GM23338 (cell line): ENCODE measurements around the gene RNF181.

Source experiments
- CREB1 ChIP-seq: fragments of 250-450 bp; sonication (Bioruptor Pico); IDR thresholded peaks from 2 replicates; pipeline ENCODE4 v1.5.0; 2020; ENCODE audit warnings: low read depth, mild to moderate bottlenecking, moderate library complexity
- CTCF ChIP-seq, 2 experiments: fragments of 200-600 bp in 1 of 2; sonication (generic) in 1 of 2; conservative IDR thresholded peaks; 2 replicates each; pipeline versions ENCODE4 v1.5.1 to v1.6.1; 2016 to 2017; ENCODE audit warnings: antibody characterized with exemption in 2 of 2, low read depth in 2 of 2, mild to moderate bottlenecking in 2 of 2, moderate library complexity in 1 of 2
- ETS1 ChIP-seq: IDR thresholded peaks from 2 replicates; pipeline ENCODE4 v1.6.1; 2016; ENCODE audit warnings: antibody characterized with exemption
- EZH2 ChIP-seq: fragments of 200-600 bp; sonication (generic); IDR thresholded peaks from one replicate; pipeline ENCODE4 v1.8.0; 2017; ENCODE audit warnings: antibody characterized with exemption, mild to moderate bottlenecking, low read depth; ENCODE audit not compliant: unreplicated experiment
- EZH2phosphoT487 ChIP-seq: fragments of 200-600 bp; sonication (generic); IDR thresholded peaks from one replicate; pipeline ENCODE4 v1.8.1; 2018; ENCODE audit warnings: antibody characterized with exemption; ENCODE audit not compliant: unreplicated experiment
- JUNB ChIP-seq: IDR thresholded peaks from one replicate; pipeline ENCODE4 v1.6.1; 2016; ENCODE audit warnings: antibody characterized with exemption; ENCODE audit not compliant: unreplicated experiment
- NANOG ChIP-seq: IDR thresholded peaks from 2 replicates; pipeline ENCODE4 v1.6.1; 2016; ENCODE audit warnings: antibody characterized with exemption, borderline replicate concordance
- POLR2AphosphoS5 ChIP-seq: IDR thresholded peaks from 2 replicates; pipeline ENCODE4 v1.6.1; 2016; ENCODE audit warnings: antibody characterized with exemption, low read depth
- REST ChIP-seq: IDR thresholded peaks from one replicate; pipeline ENCODE4 v1.6.1; 2018; ENCODE audit warnings: antibody characterized with exemption; ENCODE audit not compliant: unreplicated experiment
- STAT1 ChIP-seq: IDR thresholded peaks from one replicate; pipeline ENCODE4 v1.6.1; 2016; ENCODE audit warnings: antibody characterized with exemption; ENCODE audit not compliant: unreplicated experiment
- ZNF114 ChIP-seq: fragments of 250-450 bp; sonication (Bioruptor Pico); IDR thresholded peaks from 2 replicates; pipeline ENCODE4 v1.5.0; 2020; ENCODE audit warnings: mild to moderate bottlenecking, moderate library complexity
- ZNF331 ChIP-seq: fragments of 250-450 bp; sonication (Bioruptor Pico); IDR thresholded peaks from 2 replicates; pipeline ENCODE4 v1.5.0; 2020; ENCODE audit warnings: low read depth, mild to moderate bottlenecking, moderate library complexity
- ZNF462 ChIP-seq: fragments of 250-450 bp; sonication (Bioruptor Pico); IDR thresholded peaks from 2 replicates; pipeline ENCODE4 v1.5.0; 2020; ENCODE audit warnings: mild to moderate bottlenecking, moderate library complexity

- TF ChIP-seq CTCF (conservative IDR thresholded peaks at IDR 0.05; ENCODE audit: low read depth in 2 of 2) (no peak), REST (no peak), STAT1 (no peak), EZH2phosphoT487 (no peak), EZH2 (no peak), NANOG (no peak), CREB1 (CRISPR knock-in tag) (no peak), POLR2AphosphoS5 (no peak), JUNB (no peak), ZNF114 (CRISPR knock-in tag) (no peak), ZNF331 (CRISPR knock-in tag) (no peak), ETS1 (no peak), ZNF462 (CRISPR knock-in tag) (no peak)
Observed at GRCh38 chr2:85619617-85620016, 24.1 kb downstream of the RNF181 start.
